K562 (cell line): ENCODE results near the gene CNIH3. TPM values are rescaled to one million over a fixed set of nuclear protein-coding genes. Genes with fewer than 3 reads are reported as not detected.

Source experiments
- ATAC-seq: fragments of 200-7000 bp; cut with Tn5 transposase; 3 replicates; pipeline ENCODE4 v1.9.1; 2020; ENCODE audit warnings: moderate library complexity
- BruUV-seq: library from RNA; stranded (reverse); fragments of 400-500 nt; replicated peaks from 2 replicates; lab custom pipeline; 2021; lab: Mats Ljungman, UMichigan
- CTCF ChIA-PET: fragments of 300-600 bp; formaldehyde crosslinking; extraction: SDS; loops from one replicate; lab custom pipeline; 2021; ENCODE audit warnings: low intra/inter-chr PET ratio; lab: Yijun Ruan, JAX
- POLR2A ChIA-PET: fragments of 300-600, 350-650 bp; sonication (Branson Sonifier 250); formaldehyde crosslinking; extraction: SDS; loops from one replicate; lab custom pipeline; 2021; ENCODE audit warnings: antibody characterized with exemption, inconsistent platforms; lab: Yijun Ruan, JAX
- DNase-seq, 4 experiments: peaks; one replicate each; pipeline versions ENCODE4 v3.0.0 to v3.0.0-alpha.2; 2011 to 2018; ENCODE audit warnings: low spot score in 3 of 4, mixed read lengths in 3 of 4; ENCODE audit errors: extremely low read depth in 1 of 4
- FAIRE-seq: peaks from 2 replicates; lab custom pipeline; 2011; peaks lifted over from hg19 to GRCh38; lab: Jason Lieb, UNC
- H2AFZ ChIP-seq: 2 replicates; pipeline ENCODE4 v1.6.0; 2011; ENCODE audit warnings: low read depth, low read length, control low read depth, inconsistent platforms
- H3K27ac ChIP-seq: fragments of 200-600 bp; 3 replicates; pipeline ENCODE4 v1.8.0; 2011; ENCODE audit warnings: low read depth, mild to moderate bottlenecking, control low read depth, inconsistent platforms, low read length, moderate library complexity, mixed read lengths; ENCODE audit errors: extremely low read depth
- H3K27me3 ChIP-seq, 2 experiments: fragments of 300-600 bp in 1 of 2; 2 replicates in 1 of 2; 3 replicates in 1 of 2; pipeline versions ENCODE4 v1.6.0 to v1.8.0; 2011; ENCODE audit warnings: inconsistent platforms in 2 of 2, low read length in 2 of 2, mild to moderate bottlenecking in 1 of 2, mixed read lengths in 1 of 2, moderate library complexity in 1 of 2; ENCODE audit not compliant: control insufficient read depth in 2 of 2, insufficient read depth in 2 of 2
- H3K36me3 ChIP-seq: fragments of 300-600 bp; 3 replicates; pipeline ENCODE4 v1.8.0; 2011; ENCODE audit warnings: mild to moderate bottlenecking, low read length, inconsistent platforms; ENCODE audit not compliant: control insufficient read depth, insufficient read depth
- H3K4me1 ChIP-seq, 2 experiments: fragments of 200-600 bp in 1 of 2; replicated peaks in 1 of 2; 2 replicates in 1 of 2; 3 replicates in 1 of 2; pipeline versions ENCODE4 v1.5.1 to v1.8.0; 2011; ENCODE audit warnings: inconsistent platforms in 2 of 2, low read length in 2 of 2, mild to moderate bottlenecking in 1 of 2, mixed read lengths in 1 of 2, moderate library complexity in 1 of 2; ENCODE audit not compliant: control insufficient read depth in 2 of 2, insufficient read depth in 2 of 2
- H3K4me2 ChIP-seq: 2 replicates; pipeline ENCODE4 v1.6.1; 2011; ENCODE audit warnings: low read length, control low read depth, inconsistent platforms, mixed read lengths; ENCODE audit not compliant: insufficient read depth
- H3K4me3 ChIP-seq: fragments of 200-600 bp; sonication (generic), shearing (Covaris generic); 2 replicates; pipeline ENCODE4 v1.5.1; 2016; ENCODE audit warnings: control low read depth, inconsistent platforms
- H3K79me2 ChIP-seq: fragments of 200-600 bp; 3 replicates; pipeline ENCODE4 v1.8.0; 2011; ENCODE audit warnings: low read length, inconsistent platforms; ENCODE audit not compliant: control insufficient read depth, insufficient read depth
- H3K9ac ChIP-seq, 2 experiments: 2 replicates each; pipeline versions ENCODE4 v1.6.0 to v1.6.1; 2011; ENCODE audit warnings: low read depth in 2 of 2, low read length in 2 of 2, control low read depth in 1 of 2, inconsistent platforms in 1 of 2, mild to moderate bottlenecking in 1 of 2, mixed read lengths in 1 of 2; ENCODE audit not compliant: insufficient read depth in 1 of 2
- H3K9me1 ChIP-seq: one replicate; pipeline ENCODE4 v1.6.0; 2011; ENCODE audit warnings: inconsistent platforms, mild to moderate bottlenecking, low read length, moderate library complexity; ENCODE audit not compliant: control insufficient read depth, insufficient read depth
- H3K9me3 ChIP-seq: replicated peaks from 2 replicates; pipeline ENCODE4 v1.5.1; 2011; ENCODE audit warnings: low read depth, low read length, inconsistent platforms; ENCODE audit not compliant: control insufficient read depth, insufficient read depth
- H4K20me1 ChIP-seq: replicated peaks from 2 replicates; pipeline ENCODE4 v1.6.1; 2011; ENCODE audit warnings: low read length, inconsistent platforms, mixed read lengths; ENCODE audit not compliant: control insufficient read depth, insufficient read depth
- ARID2 ChIP-seq: fragments of 450-650 bp; IDR thresholded peaks from 2 replicates; pipeline ENCODE4 v1.6.1; 2017; ENCODE audit warnings: antibody characterized with exemption, mild to moderate bottlenecking
- IRF1 ChIP-seq: sonication (generic); formaldehyde crosslinking; IDR thresholded peaks from 2 replicates; pipeline ENCODE4 v1.8.0; 2022; ENCODE audit warnings: missing genetic modification reagents, mild to moderate bottlenecking, borderline replicate concordance
- KAT8 ChIP-seq: fragments of 450-650 bp; IDR thresholded peaks from 2 replicates; pipeline ENCODE4 v1.6.1; 2016; ENCODE audit warnings: low read depth, mild to moderate bottlenecking
- PHF21A ChIP-seq: fragments of 450-650 bp; IDR thresholded peaks from 2 replicates; pipeline ENCODE4 v1.6.1; 2017; ENCODE audit warnings: low read depth, borderline replicate concordance
- RERE ChIP-seq: sonication (generic); formaldehyde crosslinking; IDR thresholded peaks from 2 replicates; pipeline ENCODE4 v1.8.0; 2023; ENCODE audit warnings: missing genetic modification reagents, mild to moderate bottlenecking, borderline replicate concordance
- SIRT6 ChIP-seq: IDR thresholded peaks from one replicate; pipeline ENCODE4 v1.6.1; 2012; ENCODE audit warnings: low read depth, mild to moderate bottlenecking, control low read depth, inconsistent platforms, low read length, moderate library complexity
- TAF15 ChIP-seq: fragments of 200-400 bp; formaldehyde crosslinking; IDR thresholded peaks from 2 replicates; pipeline ENCODE4 v1.6.1; 2017; ENCODE audit warnings: mild to moderate bottlenecking, low read depth, low read length, moderate library complexity
- TEAD4 ChIP-seq, 2 experiments: sonication (generic) in 1 of 2; formaldehyde crosslinking in 1 of 2; IDR thresholded peaks; 2 replicates each; pipeline versions ENCODE4 v1.6.1 to v1.8.0; 2012 to 2022; ENCODE audit warnings: borderline replicate concordance in 1 of 2, inconsistent platforms in 1 of 2, low read length in 1 of 2, mild to moderate bottlenecking in 1 of 2, missing genetic modification reagents in 1 of 2
- THRA ChIP-seq: fragments of 450-650 bp; IDR thresholded peaks from 2 replicates; pipeline ENCODE4 v1.6.1; 2017; ENCODE audit warnings: mild to moderate bottlenecking, moderate library complexity
- ZNF644 ChIP-seq: fragments of 200-800 bp; sonication (Bioruptor generic); IDR thresholded peaks from 2 replicates; pipeline ENCODE4 v1.6.1; 2016; ENCODE audit warnings: low read depth, missing genetic modification characterization, missing compliant biosample characterization
- ZNF717 ChIP-seq: fragments of 250-450 bp; sonication (Bioruptor Pico); IDR thresholded peaks from 2 replicates; pipeline ENCODE4 v1.5.0; 2021
- in situ Hi-C: fragments of 300-500 bp; cut with MboI; formaldehyde crosslinking; loops from 4 replicates; pipeline ENCODE4 v1.15.0; 2018; ENCODE audit warnings: inconsistent platforms, mixed read lengths
- intact Hi-C: fragments of 100-400 bp; cut with micrococcal nuclease; formaldehyde crosslinking; loops from 2 replicates; pipeline ENCODE4 v1.14.2; 2022
- polyA plus RNA-seq, 8 experiments: library from polyadenylated mRNA; depleted of rRNA in 4 of 8; stranded (reverse) in 5 of 8; unstranded in 3 of 8; fragments of >200 nt; fragmentation: Nextera tagmentation in 2 of 8; fragmentation: Illumina TruSeq in 1 of 8; extraction: Ambion mirVana in 2 of 8; extraction: Trizol in 1 of 8; gene quantifications; 2 replicates each; pipeline versions ENCODE4 v1.2.1 to v1.2.3, GENCODE V29; 2011 to 2014; ENCODE audit warnings: inconsistent platforms in 1 of 8, missing spikeins in 1 of 8
- total RNA-seq, 7 experiments: library from RNA; depleted of rRNA in 6 of 7; stranded (reverse); fragments of >200 nt in 6 of 7; fragmentation: Illumina TruSeq in 2 of 7; extraction: Trizol in 2 of 7; gene quantifications; 2 replicates each; pipeline versions ENCODE4 v1.2.1 to v1.2.3, GENCODE V29; 2011 to 2021; ENCODE audit warnings: low replicate concordance in 1 of 7

Gene CNIH3
- total and polyA plus RNA-seq, 9 of the 15 experiments (the other 6 are each of a cell fraction or from before 2014, with no cell fraction given): 0.14 to 1.8 (median 0.79) TPM

GRCh38 chr1:224594851-224595250 is 21.3 kb upstream of the CNIH3 start:
- H3K4me2 ChIP-seq: no peak overlapping the region
- no peak overlapping the region for H3K27ac ChIP-seq
- H3K9me3 ChIP-seq: no peaks in the 10 kb centered on the region
- no peaks in the 10 kb centered on the region for H3K9me1 ChIP-seq
- H3K36me3 ChIP-seq: no peaks in the 10 kb centered on the region
- no peaks in the 10 kb centered on the region for H4K20me1 ChIP-seq
- FAIRE-seq: no peak
- no peak overlapping the region for H3K9ac ChIP-seq
- TF ChIP-seq ARID2 (no peak), PHF21A (no peak), ZNF717 (CRISPR knock-in tag) (no peak), THRA (no peak), TAF15 (no peak), SIRT6 (no peak), ZNF644 (tag) (no peak), TEAD4 (IDR thresholded peaks at IDR 0.05; ENCODE audit: low read length) (no peak), TEAD4 (CRISPR knock-in tag; IDR thresholded peaks at IDR 0.05; ENCODE audit: borderline replicate concordance) (no peak), RERE (CRISPR knock-in tag) (no peak), IRF1 (CRISPR knock-in tag) (no peak), KAT8 (no peak)
- in situ Hi-C loops: no loop called here
- BruUV-seq: no TSS peak
- no peaks in the 10 kb centered on the region for H3K79me2 ChIP-seq
- H3K4me3 ChIP-seq: no peak overlapping the region
- DNase-seq: no peak
- no peak for ATAC-seq
- H3K4me1 ChIP-seq: no peaks in the 10 kb centered on the region
- ChIA-PET POLR2A (no interaction called here), CTCF (no interaction called here)
- H3K27me3 ChIP-seq: no peaks in the 10 kb centered on the region
- intact Hi-C loops: no loop called here
- no peak overlapping the region for H2AFZ ChIP-seq
